Measurements from ENCODE around the gene ACBD6. TPM values are rescaled to one million over a fixed set of nuclear protein-coding genes. Genes with fewer than 3 reads are reported as not detected.

ACBD6 gene
- total and polyA plus RNA-seq, 7 donors, result 12.6 to 20.4 (median 17.3) TPM

GRCh38 chr1:180376800-180377199, 125.6 kb downstream of the ACBD6 start:
- peaks cover 24% of the 10 kb centered on the region for H3K9me3 ChIP-seq
- no peaks in the 10 kb centered on the region for H3K36me3 ChIP-seq (ENCODE audit: insufficient read depth in 1 of 2, low read depth in 1 of 2)
- TF ChIP-seq CTCF (IDR thresholded peaks at IDR 0.05), result no peak
- ATAC-seq (no peak), DNase-seq (no peak)
- H3K4me3 ChIP-seq, result no peak overlapping the region
- intact Hi-C loops (cut with DNase I), result no loop called here
- no peak overlapping the region for H3K27ac ChIP-seq
- H3K27me3 ChIP-seq (ENCODE audit: insufficient read depth in 3 of 3, low read length in 2 of 3), result no peaks in the 10 kb centered on the region
- 98 to 99% (median 99%) methylated on average over 3 of the region's 3 CpGs for WGBS, 3 donors
- no peaks in the 10 kb centered on the region for H3K4me1 ChIP-seq

- intact Hi-C loops (cut with DNase I), result no loop called here
- H3K27me3 ChIP-seq (ENCODE audit: insufficient read depth in 3 of 3, low read length in 2 of 3), result no peaks in the 10 kb centered on the region
- no peaks in the 10 kb centered on the region for H3K36me3 ChIP-seq (ENCODE audit: insufficient read depth in 1 of 2, low read depth in 1 of 2)
- H3K4me3 ChIP-seq, result no peak overlapping the region
- no peak overlapping the region for H3K27ac ChIP-seq
- ATAC-seq (no peak), DNase-seq (no peak)
- no peaks in the 10 kb centered on the region for H3K4me1 ChIP-seq
- WGBS, 3 donors, result 99 to 100% (median 100%) methylated on average over 1 of the region's 1 CpG
- peaks cover 22% of the 10 kb centered on the region for H3K9me3 ChIP-seq
- TF ChIP-seq CTCF (IDR thresholded peaks at IDR 0.05), result no peak
Observed at GRCh38 chr1:180376253-180376652, 126.1 kb downstream of the ACBD6 start.

- Histone ChIP-seq H3K36me3 (ENCODE audit: insufficient read depth in 1 of 2, low read depth in 1 of 2) (no peaks in the 10 kb centered on the region), H3K27me3 (ENCODE audit: insufficient read depth in 3 of 3, low read length in 2 of 3) (no peaks in the 10 kb centered on the region), H3K9me3 (no peaks in the 10 kb centered on the region), H3K4me3 (no peak overlapping the region), H3K4me1 (no peaks in the 10 kb centered on the region), H3K27ac (no peak overlapping the region)
- intact Hi-C loops (cut with DNase I), result no loop called here
- no peak for ATAC-seq
- 93 to 94% (median 94%) methylated on average over 4 of the region's 4 CpGs for WGBS, 3 donors
- TF ChIP-seq CTCF (IDR thresholded peaks at IDR 0.05), result no peak
- DNase-seq, result no peak
Observed at GRCh38 chr1:180372728-180373127, 129.6 kb downstream of the ACBD6 start.

- no peak overlapping the region for H3K27ac ChIP-seq
- TF ChIP-seq CTCF (IDR thresholded peaks at IDR 0.05), result no peak
- no peak overlapping the region for H3K4me3 ChIP-seq
- no peaks in the 10 kb centered on the region for H3K4me1 ChIP-seq
- no peaks in the 10 kb centered on the region for H3K9me3 ChIP-seq
- no peak for DNase-seq
- H3K36me3 ChIP-seq (ENCODE audit: insufficient read depth in 1 of 2, low read depth in 1 of 2), result no peaks in the 10 kb centered on the region
- no peaks in the 10 kb centered on the region for H3K27me3 ChIP-seq (ENCODE audit: insufficient read depth in 3 of 3, low read length in 2 of 3)
- no peak for ATAC-seq
- intact Hi-C loops (cut with DNase I), result no loop called here
- WGBS, 3 donors, result 95 to 98% (median 98%) methylated on average over 1 of the region's 1 CpG
Observed at GRCh38 chr1:180370597-180370996, 131.8 kb downstream of the ACBD6 start.

GRCh38 chr1:180370188-180370587, 132.2 kb downstream of the ACBD6 start:
- DNase-seq (no peak), ATAC-seq (no peak)
- Histone ChIP-seq H3K36me3 (ENCODE audit: insufficient read depth in 1 of 2, low read depth in 1 of 2) (no peaks in the 10 kb centered on the region), H3K27me3 (ENCODE audit: insufficient read depth in 3 of 3, low read length in 2 of 3) (no peaks in the 10 kb centered on the region), H3K4me3 (no peak overlapping the region), H3K9me3 (no peaks in the 10 kb centered on the region), H3K27ac (no peak overlapping the region), H3K4me1 (no peaks in the 10 kb centered on the region)
- intact Hi-C loops (cut with DNase I), result no loop called here
- no peak for TF ChIP-seq CTCF (IDR thresholded peaks at IDR 0.05)
